H9 (cell line): ENCODE results near the gene NPC1L1. TPM values are rescaled to one million over a fixed set of nuclear protein-coding genes. Genes with fewer than 3 reads are reported as not detected.

Experiments used
- DNase-seq: peaks from one replicate; pipeline ENCODE4 v3.0.0-alpha.2; 2017
- H2AFZ ChIP-seq: one replicate; pipeline ENCODE4 v1.6.1; 2013; ENCODE audit warnings: mild to moderate bottlenecking, low read length, control low read depth, moderate library complexity
- H2AK5ac ChIP-seq: 2 replicates; pipeline ENCODE4 v1.6.1; 2013; ENCODE audit warnings: low read length, control low read depth, mixed read lengths; ENCODE audit not compliant: insufficient read length
- H2BK120ac ChIP-seq: one replicate; pipeline ENCODE4 v1.6.1; 2013; ENCODE audit warnings: low read depth, mild to moderate bottlenecking, low read length, control low read depth, inconsistent platforms; ENCODE audit not compliant: poor library complexity, severe bottlenecking
- H2BK12ac ChIP-seq: 2 replicates; pipeline ENCODE4 v1.6.1; 2013; ENCODE audit warnings: low read length, control low read depth, mixed read lengths, low read depth; ENCODE audit not compliant: insufficient read length
- H2BK15ac ChIP-seq: 2 replicates; pipeline ENCODE4 v1.6.1; 2013; ENCODE audit warnings: low read depth, low read length, control low read depth
- H2BK20ac ChIP-seq: one replicate; pipeline ENCODE4 v1.6.1; 2013; ENCODE audit warnings: low read depth, mild to moderate bottlenecking, low read length, control low read depth, inconsistent platforms; ENCODE audit not compliant: poor library complexity, severe bottlenecking
- H2BK5ac ChIP-seq: 2 replicates; pipeline ENCODE4 v1.6.1; 2013; ENCODE audit warnings: low read length, control low read depth, mixed read lengths; ENCODE audit not compliant: insufficient read length
- H3K14ac ChIP-seq: 2 replicates; pipeline ENCODE4 v1.6.1; 2013; ENCODE audit warnings: low read length, control low read depth; ENCODE audit not compliant: insufficient read depth
- H3K18ac ChIP-seq: 2 replicates; pipeline ENCODE4 v1.6.1; 2013; ENCODE audit warnings: low read depth, mild to moderate bottlenecking, mixed read lengths, low read length, control low read depth; ENCODE audit not compliant: insufficient read length
- H3K23ac ChIP-seq: 2 replicates; pipeline ENCODE4 v1.6.1; 2013; ENCODE audit warnings: low read length, control low read depth, mixed read lengths, low read depth; ENCODE audit not compliant: insufficient read length
- H3K23me2 ChIP-seq: 2 replicates; pipeline ENCODE4 v1.6.1; 2013; ENCODE audit warnings: low read depth, mild to moderate bottlenecking, mixed read lengths, low read length, control low read depth; ENCODE audit not compliant: insufficient read length, poor library complexity, severe bottlenecking
- H3K27ac ChIP-seq: 2 replicates; pipeline ENCODE4 v1.5.1; 2013; ENCODE audit warnings: low read length, control low read depth, mixed read lengths, low read depth; ENCODE audit not compliant: insufficient read length
- H3K27me3 ChIP-seq: 2 replicates; pipeline ENCODE4 v1.6.1; 2013; ENCODE audit warnings: low read length, control low read depth, inconsistent platforms; ENCODE audit not compliant: insufficient read depth
- H3K4ac ChIP-seq: 2 replicates; pipeline ENCODE4 v1.6.1; 2013; ENCODE audit warnings: low read depth, mild to moderate bottlenecking, control low read depth, inconsistent platforms, low read length, moderate library complexity
- H3K4me1 ChIP-seq: 2 replicates; pipeline ENCODE4 v1.6.1; 2013; ENCODE audit warnings: low read length, control low read depth, inconsistent platforms; ENCODE audit not compliant: insufficient read depth
- H3K4me2 ChIP-seq: 2 replicates; pipeline ENCODE4 v1.6.1; 2013; ENCODE audit warnings: low read length, control low read depth, mixed read lengths; ENCODE audit not compliant: insufficient read length, insufficient read depth
- H3K56ac ChIP-seq: 2 replicates; pipeline ENCODE4 v1.6.1; 2013; ENCODE audit warnings: low read depth, mild to moderate bottlenecking, mixed read lengths, low read length, control low read depth; ENCODE audit not compliant: insufficient read length
- H3K79me1 ChIP-seq: 2 replicates; pipeline ENCODE4 v1.6.1; 2013; ENCODE audit warnings: low read depth, mild to moderate bottlenecking, moderate library complexity, low read length, control low read depth, inconsistent platforms; ENCODE audit not compliant: insufficient read depth, poor library complexity, severe bottlenecking
- H3K79me2 ChIP-seq: 2 replicates; pipeline ENCODE4 v1.6.1; 2013; ENCODE audit warnings: low read length, control low read depth, inconsistent platforms; ENCODE audit not compliant: insufficient read depth
- H3K9ac ChIP-seq: 2 replicates; pipeline ENCODE4 v1.6.1; 2013; ENCODE audit warnings: low read length, control low read depth, mixed read lengths; ENCODE audit not compliant: insufficient read length; ENCODE audit errors: extremely low read depth
- H3K9me3 ChIP-seq: one replicate; pipeline ENCODE4 v1.6.1; 2013; ENCODE audit warnings: low read depth, low read length, inconsistent platforms; ENCODE audit not compliant: control insufficient read depth
- H3T11ph ChIP-seq: one replicate; pipeline ENCODE4 v1.6.1; 2013; ENCODE audit warnings: mild to moderate bottlenecking, low read length, control low read depth, inconsistent platforms
- H4K20me1 ChIP-seq: one replicate; pipeline ENCODE4 v1.6.1; 2013; ENCODE audit not compliant: control insufficient read depth, insufficient read length, insufficient read depth
- H4K5ac ChIP-seq: 2 replicates; pipeline ENCODE4 v1.6.1; 2013; ENCODE audit warnings: low read depth, mild to moderate bottlenecking, mixed read lengths, low read length, control low read depth; ENCODE audit not compliant: insufficient read length
- H4K8ac ChIP-seq: replicated peaks from 2 replicates; pipeline ENCODE4 v1.6.1; 2013; ENCODE audit warnings: low read length, control low read depth, mixed read lengths, low read depth; ENCODE audit not compliant: insufficient read length
- H4K91ac ChIP-seq: 2 replicates; pipeline ENCODE4 v1.6.1; 2013; ENCODE audit warnings: low read depth, mild to moderate bottlenecking, moderate library complexity, mixed read lengths, low read length, control low read depth; ENCODE audit not compliant: insufficient read length
- H3K27ac Mint-ChIP-seq, 3 experiments: 2 replicates in 2 of 3; 3 replicates in 1 of 3; pipeline ENCODE4 v1.8.0; 2020 to 2021; ENCODE audit warnings: mixed read lengths in 3 of 3, mild to moderate bottlenecking in 1 of 3, moderate library complexity in 1 of 3
- H3K27me3 Mint-ChIP-seq: 2 replicates; pipeline ENCODE4 v1.8.0; 2021; ENCODE audit warnings: low read depth, mild to moderate bottlenecking, moderate library complexity, mixed read lengths
- H3K36me3 Mint-ChIP-seq, 3 experiments: 2 replicates in 2 of 3; 3 replicates in 1 of 3; pipeline ENCODE4 v1.8.0; 2020 to 2021; ENCODE audit warnings: low read depth in 3 of 3, mixed read lengths in 3 of 3; ENCODE audit not compliant: insufficient read depth in 1 of 3
- H3K4me1 Mint-ChIP-seq, 2 experiments: 2 replicates each; pipeline ENCODE4 v1.8.0; 2020; ENCODE audit warnings: mixed read lengths in 2 of 2
- H3K4me3 Mint-ChIP-seq, 2 experiments: 2 replicates in 1 of 2; 3 replicates in 1 of 2; pipeline ENCODE4 v1.8.0; 2020 to 2021; ENCODE audit warnings: mild to moderate bottlenecking in 2 of 2, mixed read lengths in 2 of 2, moderate library complexity in 1 of 2
- H3K9me3 Mint-ChIP-seq, 2 experiments: 2 replicates in 1 of 2; 3 replicates in 1 of 2; pipeline ENCODE4 v1.8.0; 2020; ENCODE audit warnings: mild to moderate bottlenecking in 2 of 2, mixed read lengths in 2 of 2, moderate library complexity in 1 of 2
- WGBS: extraction: QIAGEN DNeasy Blood & Tissue Kit; methylation state at CpG from one replicate; pipeline ENCODE4 v1.1.7; 2013; ENCODE audit warnings: missing lambda C conversion rate, low lambda C conversion rate, mixed read lengths; ENCODE audit not compliant: insufficient read length; ENCODE audit errors: extremely low coverage; 5-methylcytosine and 5-hydroxymethylcytosine counted together
- total RNA-seq: library from RNA; stranded (reverse); gene quantifications from 2 replicates; pipeline ENCODE4 v1.2.1, GENCODE V29; 2021
- TF ChIP-seq, protein P1 (sequence below): fragments of 200-600 bp; sonication (generic); conservative IDR thresholded peaks from 3 replicates; pipeline ENCODE4 v1.8.0; 2021; ENCODE audit warnings: antibody characterized with exemption, mild to moderate bottlenecking

NPC1L1 gene
- total RNA-seq, 1 experiment from 2014 or later, result 0.11 TPM

DNA sequence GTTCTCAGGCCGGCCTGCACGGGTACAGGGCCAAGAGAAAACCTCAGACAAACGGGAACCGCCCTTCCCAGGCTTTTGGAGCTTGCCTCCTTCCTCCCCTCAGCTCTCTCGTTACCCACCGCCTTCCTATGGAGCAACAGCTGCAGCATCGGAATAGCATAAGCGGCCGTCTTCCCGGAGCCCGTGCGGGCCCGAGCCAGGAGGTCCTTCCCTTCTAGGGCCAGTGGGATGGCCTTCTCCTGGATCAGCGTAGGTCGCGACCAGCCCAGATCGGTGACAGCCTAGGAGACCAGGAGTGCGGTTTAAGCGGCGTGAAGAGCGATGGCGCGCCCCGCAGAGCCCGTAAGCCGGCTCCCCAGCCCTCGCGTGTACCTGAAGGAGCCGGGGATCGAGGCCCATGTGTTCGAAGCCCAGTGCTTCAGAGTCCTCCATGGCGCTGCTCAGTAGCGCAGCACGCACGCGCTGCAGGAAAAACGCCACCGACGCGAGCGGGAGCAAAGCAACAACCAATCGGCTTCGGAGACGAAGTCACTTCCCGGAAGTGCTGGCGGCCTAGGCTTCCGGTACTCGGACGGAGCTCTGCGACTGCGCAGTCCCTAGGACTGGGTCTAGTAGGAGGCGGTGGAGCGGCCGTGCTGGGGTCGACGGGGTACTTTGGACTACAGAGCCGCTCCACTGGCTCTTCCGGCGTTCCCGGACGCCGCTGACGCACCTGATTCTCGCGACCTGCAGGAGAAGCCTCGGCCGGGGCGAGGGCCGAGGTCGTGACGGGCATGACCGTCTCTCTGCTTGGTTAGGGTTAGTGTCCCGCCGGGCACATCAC lies 32.5 kb upstream of the NPC1L1 start, which contains the start of gene DDX56:
Gene DDX56 (minus strand): TSS at position 445 of the 823 bp plus-strand sequence. CDS start 13 bp downstream, at position 432.
- Histone ChIP-seq H3K79me1 (no peaks in the 10 kb centered on the region), H3K4me2 (peak within 1 kb of the TSS; percentile 69), H3K79me2 (peaks cover 11% of the 10 kb centered on the region; the same call in 1 of the 2 replicates), H4K20me1 (no peaks in the 10 kb centered on the region), H3K23me2 (peaks cover 9% of the 10 kb centered on the region), H2AFZ (no peak within 1 kb of the TSS), H2BK120ac (no peak within 1 kb of the TSS), H3T11ph (no peak within 1 kb of the TSS), H2BK15ac (no peak within 1 kb of the TSS), H4K91ac (no peak within 1 kb of the TSS), H3K9ac (peak within 1 kb of the TSS; percentile 84), H3K56ac (no peak within 1 kb of the TSS), H4K5ac (no peak within 1 kb of the TSS), H2BK20ac (no peak within 1 kb of the TSS), H2BK5ac (no peak within 1 kb of the TSS), H3K18ac (peak within 1 kb of the TSS; percentile 92), H3K27me3 (no peaks in the 10 kb centered on the region), H3K23ac (no peak within 1 kb of the TSS), H2BK12ac (no peak within 1 kb of the TSS), H3K14ac (peak within 1 kb of the TSS; percentile 97), H3K9me3 (no peaks in the 10 kb centered on the region), H3K4me1 (no peaks in the 10 kb centered on the region), H3K4ac (no peak within 1 kb of the TSS), H4K8ac (no peak within 1 kb of the TSS), H2AK5ac (no peak within 1 kb of the TSS), H3K27ac (no peak within 1 kb of the TSS)
- TF ChIP-seq, protein P1, sequence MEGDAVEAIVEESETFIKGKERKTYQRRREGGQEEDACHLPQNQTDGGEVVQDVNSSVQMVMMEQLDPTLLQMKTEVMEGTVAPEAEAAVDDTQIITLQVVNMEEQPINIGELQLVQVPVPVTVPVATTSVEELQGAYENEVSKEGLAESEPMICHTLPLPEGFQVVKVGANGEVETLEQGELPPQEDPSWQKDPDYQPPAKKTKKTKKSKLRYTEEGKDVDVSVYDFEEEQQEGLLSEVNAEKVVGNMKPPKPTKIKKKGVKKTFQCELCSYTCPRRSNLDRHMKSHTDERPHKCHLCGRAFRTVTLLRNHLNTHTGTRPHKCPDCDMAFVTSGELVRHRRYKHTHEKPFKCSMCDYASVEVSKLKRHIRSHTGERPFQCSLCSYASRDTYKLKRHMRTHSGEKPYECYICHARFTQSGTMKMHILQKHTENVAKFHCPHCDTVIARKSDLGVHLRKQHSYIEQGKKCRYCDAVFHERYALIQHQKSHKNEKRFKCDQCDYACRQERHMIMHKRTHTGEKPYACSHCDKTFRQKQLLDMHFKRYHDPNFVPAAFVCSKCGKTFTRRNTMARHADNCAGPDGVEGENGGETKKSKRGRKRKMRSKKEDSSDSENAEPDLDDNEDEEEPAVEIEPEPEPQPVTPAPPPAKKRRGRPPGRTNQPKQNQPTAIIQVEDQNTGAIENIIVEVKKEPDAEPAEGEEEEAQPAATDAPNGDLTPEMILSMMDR, result no peak
- Mint-ChIP-seq H3K27ac (peak within 1 kb of the TSS; percentile 97 to 99 (median 98)), H3K9me3 (no peaks in the 10 kb centered on the region; a peak in 1 of 5 replicates), H3K36me3 (peaks cover 49 to 70% (median 67%) of the 10 kb centered on the region in 3 experiments; a peak in 6 of 7 replicates), H3K4me1 (peaks cover 17 to 22% of the 10 kb centered on the region in 2 experiments), H3K27me3 (no peaks in the 10 kb centered on the region; the same call in 1 of the 2 replicates), H3K4me3 (peak within 1 kb of the TSS; percentile 95 to 98)
- no CpG with 5 or more reads among the region's 74 CpGs for WGBS
- DNase-seq, result peak; percentile 96
